ENCODE measurements around the gene MYO9B. TPM values are rescaled to one million over a fixed set of nuclear protein-coding genes. Genes with fewer than 3 reads are reported as not detected.

MYO9B gene
- total RNA-seq, 1 experiment from 2014 or later: 94.3 TPM

DNA sequence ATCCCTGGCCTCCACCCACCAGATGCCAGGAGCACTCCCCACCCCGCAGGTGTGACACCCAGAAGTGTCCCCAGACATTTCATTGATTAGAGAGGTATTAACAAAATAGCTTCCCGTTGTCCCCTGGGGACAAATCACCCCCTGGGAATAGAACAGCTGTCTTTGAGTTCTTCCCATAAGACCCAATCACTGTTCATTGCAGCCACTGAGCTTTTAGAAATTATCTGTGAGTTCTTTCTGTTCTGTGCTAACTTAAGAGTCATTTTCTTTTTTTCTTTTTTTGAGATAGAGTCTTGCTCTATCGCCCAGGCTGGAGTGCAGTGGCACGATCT, 32.8 kb downstream of the MYO9B start:
- Mint-ChIP-seq H3K9me3 (no peaks in the 10 kb centered on the region), H3K36me3 (peaks cover 13% of the 10 kb centered on the region), H3K4me1 (peaks cover 14% of the 10 kb centered on the region), H3K27ac (no peak overlapping the region), H3K27me3 (ENCODE audit: low read depth) (no peaks in the 10 kb centered on the region), H3K4me3 (no peak overlapping the region)
- ATAC-seq: no peak
- CTCF ChIA-PET: no interaction called here
- no peak for DNase-seq (ENCODE audit: low spot score)
- POLR2A ChIA-PET: no interaction called here
- TF ChIP-seq, protein P1, sequence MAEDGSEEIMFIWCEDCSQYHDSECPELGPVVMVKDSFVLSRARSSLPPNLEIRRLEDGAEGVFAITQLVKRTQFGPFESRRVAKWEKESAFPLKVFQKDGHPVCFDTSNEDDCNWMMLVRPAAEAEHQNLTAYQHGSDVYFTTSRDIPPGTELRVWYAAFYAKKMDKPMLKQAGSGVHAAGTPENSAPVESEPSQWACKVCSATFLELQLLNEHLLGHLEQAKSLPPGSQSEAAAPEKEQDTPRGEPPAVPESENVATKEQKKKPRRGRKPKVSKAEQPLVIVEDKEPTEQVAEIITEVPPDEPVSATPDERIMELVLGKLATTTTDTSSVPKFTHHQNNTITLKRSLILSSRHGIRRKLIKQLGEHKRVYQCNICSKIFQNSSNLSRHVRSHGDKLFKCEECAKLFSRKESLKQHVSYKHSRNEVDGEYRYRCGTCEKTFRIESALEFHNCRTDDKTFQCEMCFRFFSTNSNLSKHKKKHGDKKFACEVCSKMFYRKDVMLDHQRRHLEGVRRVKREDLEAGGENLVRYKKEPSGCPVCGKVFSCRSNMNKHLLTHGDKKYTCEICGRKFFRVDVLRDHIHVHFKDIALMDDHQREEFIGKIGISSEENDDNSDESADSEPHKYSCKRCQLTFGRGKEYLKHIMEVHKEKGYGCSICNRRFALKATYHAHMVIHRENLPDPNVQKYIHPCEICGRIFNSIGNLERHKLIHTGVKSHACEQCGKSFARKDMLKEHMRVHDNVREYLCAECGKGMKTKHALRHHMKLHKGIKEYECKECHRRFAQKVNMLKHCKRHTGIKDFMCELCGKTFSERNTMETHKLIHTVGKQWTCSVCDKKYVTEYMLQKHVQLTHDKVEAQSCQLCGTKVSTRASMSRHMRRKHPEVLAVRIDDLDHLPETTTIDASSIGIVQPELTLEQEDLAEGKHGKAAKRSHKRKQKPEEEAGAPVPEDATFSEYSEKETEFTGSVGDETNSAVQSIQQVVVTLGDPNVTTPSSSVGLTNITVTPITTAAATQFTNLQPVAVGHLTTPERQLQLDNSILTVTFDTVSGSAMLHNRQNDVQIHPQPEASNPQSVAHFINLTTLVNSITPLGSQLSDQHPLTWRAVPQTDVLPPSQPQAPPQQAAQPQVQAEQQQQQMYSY (CRISPR knock-in tag; IDR thresholded peaks at IDR 0.05): no peak
- no peak for TF ChIP-seq ZNF317 (CRISPR knock-in tag; IDR thresholded peaks at IDR 0.05; ENCODE audit: borderline replicate concordance, low read depth)
- TF ChIP-seq ZNF263 (CRISPR knock-in tag; IDR thresholded peaks at IDR 0.05; ENCODE audit: low read depth): no peak
- TF ChIP-seq NR3C1 (CRISPR knock-in tag; conservative IDR thresholded peaks at IDR 0.05; ENCODE audit: low read depth): no peak
- no peak for TF ChIP-seq NFYB (CRISPR knock-in tag; conservative IDR thresholded peaks at IDR 0.05; ENCODE audit: low read depth)
- TF ChIP-seq HMGA2 (CRISPR knock-in tag; IDR thresholded peaks at IDR 0.05): no peak
- TF ChIP-seq, protein P2, sequence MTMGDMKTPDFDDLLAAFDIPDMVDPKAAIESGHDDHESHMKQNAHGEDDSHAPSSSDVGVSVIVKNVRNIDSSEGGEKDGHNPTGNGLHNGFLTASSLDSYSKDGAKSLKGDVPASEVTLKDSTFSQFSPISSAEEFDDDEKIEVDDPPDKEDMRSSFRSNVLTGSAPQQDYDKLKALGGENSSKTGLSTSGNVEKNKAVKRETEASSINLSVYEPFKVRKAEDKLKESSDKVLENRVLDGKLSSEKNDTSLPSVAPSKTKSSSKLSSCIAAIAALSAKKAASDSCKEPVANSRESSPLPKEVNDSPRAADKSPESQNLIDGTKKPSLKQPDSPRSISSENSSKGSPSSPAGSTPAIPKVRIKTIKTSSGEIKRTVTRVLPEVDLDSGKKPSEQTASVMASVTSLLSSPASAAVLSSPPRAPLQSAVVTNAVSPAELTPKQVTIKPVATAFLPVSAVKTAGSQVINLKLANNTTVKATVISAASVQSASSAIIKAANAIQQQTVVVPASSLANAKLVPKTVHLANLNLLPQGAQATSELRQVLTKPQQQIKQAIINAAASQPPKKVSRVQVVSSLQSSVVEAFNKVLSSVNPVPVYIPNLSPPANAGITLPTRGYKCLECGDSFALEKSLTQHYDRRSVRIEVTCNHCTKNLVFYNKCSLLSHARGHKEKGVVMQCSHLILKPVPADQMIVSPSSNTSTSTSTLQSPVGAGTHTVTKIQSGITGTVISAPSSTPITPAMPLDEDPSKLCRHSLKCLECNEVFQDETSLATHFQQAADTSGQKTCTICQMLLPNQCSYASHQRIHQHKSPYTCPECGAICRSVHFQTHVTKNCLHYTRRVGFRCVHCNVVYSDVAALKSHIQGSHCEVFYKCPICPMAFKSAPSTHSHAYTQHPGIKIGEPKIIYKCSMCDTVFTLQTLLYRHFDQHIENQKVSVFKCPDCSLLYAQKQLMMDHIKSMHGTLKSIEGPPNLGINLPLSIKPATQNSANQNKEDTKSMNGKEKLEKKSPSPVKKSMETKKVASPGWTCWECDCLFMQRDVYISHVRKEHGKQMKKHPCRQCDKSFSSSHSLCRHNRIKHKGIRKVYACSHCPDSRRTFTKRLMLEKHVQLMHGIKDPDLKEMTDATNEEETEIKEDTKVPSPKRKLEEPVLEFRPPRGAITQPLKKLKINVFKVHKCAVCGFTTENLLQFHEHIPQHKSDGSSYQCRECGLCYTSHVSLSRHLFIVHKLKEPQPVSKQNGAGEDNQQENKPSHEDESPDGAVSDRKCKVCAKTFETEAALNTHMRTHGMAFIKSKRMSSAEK (CRISPR knock-in tag; IDR thresholded peaks at IDR 0.05; ENCODE audit: borderline replicate concordance): no peak
- no peak for TF ChIP-seq ESRRA (CRISPR knock-in tag; IDR thresholded peaks at IDR 0.05; ENCODE audit: borderline replicate concordance)
- TF ChIP-seq, protein P3, sequence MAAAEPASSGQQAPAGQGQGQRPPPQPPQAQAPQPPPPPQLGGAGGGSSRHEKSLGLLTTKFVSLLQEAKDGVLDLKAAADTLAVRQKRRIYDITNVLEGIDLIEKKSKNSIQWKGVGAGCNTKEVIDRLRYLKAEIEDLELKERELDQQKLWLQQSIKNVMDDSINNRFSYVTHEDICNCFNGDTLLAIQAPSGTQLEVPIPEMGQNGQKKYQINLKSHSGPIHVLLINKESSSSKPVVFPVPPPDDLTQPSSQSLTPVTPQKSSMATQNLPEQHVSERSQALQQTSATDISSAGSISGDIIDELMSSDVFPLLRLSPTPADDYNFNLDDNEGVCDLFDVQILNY (CRISPR knock-in tag; IDR thresholded peaks at IDR 0.05): no peak
- TF ChIP-seq, protein P4, sequence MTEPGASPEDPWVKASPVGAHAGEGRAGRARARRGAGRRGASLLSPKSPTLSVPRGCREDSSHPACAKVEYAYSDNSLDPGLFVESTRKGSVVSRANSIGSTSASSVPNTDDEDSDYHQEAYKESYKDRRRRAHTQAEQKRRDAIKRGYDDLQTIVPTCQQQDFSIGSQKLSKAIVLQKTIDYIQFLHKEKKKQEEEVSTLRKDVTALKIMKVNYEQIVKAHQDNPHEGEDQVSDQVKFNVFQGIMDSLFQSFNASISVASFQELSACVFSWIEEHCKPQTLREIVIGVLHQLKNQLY (CRISPR knock-in tag; IDR thresholded peaks at IDR 0.05): no peak
- no peak for TF ChIP-seq CREM (CRISPR knock-in tag; IDR thresholded peaks at IDR 0.05)
- TF ChIP-seq, protein P5, sequence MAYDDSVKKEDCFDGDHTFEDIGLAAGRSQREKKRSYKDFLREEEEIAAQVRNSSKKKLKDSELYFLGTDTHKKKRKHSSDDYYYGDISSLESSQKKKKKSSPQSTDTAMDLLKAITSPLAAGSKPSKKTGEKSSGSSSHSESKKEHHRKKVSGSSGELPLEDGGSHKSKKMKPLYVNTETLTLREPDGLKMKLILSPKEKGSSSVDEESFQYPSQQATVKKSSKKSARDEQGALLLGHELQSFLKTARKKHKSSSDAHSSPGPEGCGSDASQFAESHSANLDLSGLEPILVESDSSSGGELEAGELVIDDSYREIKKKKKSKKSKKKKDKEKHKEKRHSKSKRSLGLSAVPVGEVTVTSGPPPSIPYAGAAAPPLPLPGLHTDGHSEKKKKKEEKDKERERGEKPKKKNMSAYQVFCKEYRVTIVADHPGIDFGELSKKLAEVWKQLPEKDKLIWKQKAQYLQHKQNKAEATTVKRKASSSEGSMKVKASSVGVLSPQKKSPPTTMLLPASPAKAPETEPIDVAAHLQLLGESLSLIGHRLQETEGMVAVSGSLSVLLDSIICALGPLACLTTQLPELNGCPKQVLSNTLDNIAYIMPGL (CRISPR knock-in tag; IDR thresholded peaks at IDR 0.05): no peak
- no peak for TF ChIP-seq GABPB1 (CRISPR knock-in tag; IDR thresholded peaks at IDR 0.05)
- TF ChIP-seq, protein P6, sequence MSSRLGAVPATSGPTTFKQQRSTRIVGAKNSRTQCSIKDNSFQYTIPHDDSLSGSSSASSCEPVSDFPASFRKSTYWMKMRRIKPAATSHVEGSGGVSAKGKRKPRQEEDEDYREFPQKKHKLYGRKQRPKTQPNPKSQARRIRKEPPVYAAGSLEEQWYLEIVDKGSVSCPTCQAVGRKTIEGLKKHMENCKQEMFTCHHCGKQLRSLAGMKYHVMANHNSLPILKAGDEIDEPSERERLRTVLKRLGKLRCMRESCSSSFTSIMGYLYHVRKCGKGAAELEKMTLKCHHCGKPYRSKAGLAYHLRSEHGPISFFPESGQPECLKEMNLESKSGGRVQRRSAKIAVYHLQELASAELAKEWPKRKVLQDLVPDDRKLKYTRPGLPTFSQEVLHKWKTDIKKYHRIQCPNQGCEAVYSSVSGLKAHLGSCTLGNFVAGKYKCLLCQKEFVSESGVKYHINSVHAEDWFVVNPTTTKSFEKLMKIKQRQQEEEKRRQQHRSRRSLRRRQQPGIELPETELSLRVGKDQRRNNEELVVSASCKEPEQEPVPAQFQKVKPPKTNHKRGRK (CRISPR knock-in tag; IDR thresholded peaks at IDR 0.05; ENCODE audit: borderline replicate concordance): no peak
- no peak for TF ChIP-seq ZNF671 (CRISPR knock-in tag; IDR thresholded peaks at IDR 0.05)
